NK-92 treated with Interleukin-12 subunit alpha and Interleukin-12 subunit beta, amount 100 ng/mL, for 24 hours (cell line): Measurements from ENCODE around the gene ADAMTSL3.

Experiments
- DNase-seq: peaks from one replicate; lab custom pipeline; 2025; lab: John Stamatoyannopoulos, UW

Gene ADAMTSL3

GRCh38 chr15:83656943-83657528 lies 3.1 kb downstream of the ADAMTSL3 start:
- no peak for DNase-seq

GRCh38 chr15:83657549-83657948 lies 3.6 kb downstream of the ADAMTSL3 start:
- no peak for DNase-seq

- no peak for DNase-seq
Observed at GRCh38 chr15:83658430-83659416, 4.8 kb downstream of the ADAMTSL3 start.

- no peak for DNase-seq
Observed at GRCh38 chr15:83659417-83659812, 5.5 kb downstream of the ADAMTSL3 start.

GRCh38 chr15:83665480-83665879 lies 11.6 kb downstream of the ADAMTSL3 start:
- no peak for DNase-seq

- DNase-seq = no peak
Observed at GRCh38 chr15:83670672-83671229, 16.8 kb downstream of the ADAMTSL3 start.

- DNase-seq = no peak
Observed at GRCh38 chr15:83671603-83672002, 17.7 kb downstream of the ADAMTSL3 start.

GRCh38 chr15:83673385-83673784 lies 19.5 kb downstream of the ADAMTSL3 start:
- DNase-seq = no peak

- no peak for DNase-seq
Observed at GRCh38 chr15:83682476-83683088, 28.7 kb downstream of the ADAMTSL3 start.

GRCh38 chr15:83685916-83686332 lies 32.0 kb downstream of the ADAMTSL3 start:
- DNase-seq = no peak

- DNase-seq = no peak
Observed at GRCh38 chr15:83688201-83688600, 34.3 kb downstream of the ADAMTSL3 start.

GRCh38 chr15:83690676-83691075 lies 36.8 kb downstream of the ADAMTSL3 start:
- DNase-seq = no peak

- no peak for DNase-seq
Observed at GRCh38 chr15:83692746-83693581, 39.0 kb downstream of the ADAMTSL3 start.

- DNase-seq = no peak
Observed at GRCh38 chr15:83694015-83694414, 40.1 kb downstream of the ADAMTSL3 start.

GRCh38 chr15:83694536-83694935 lies 40.6 kb downstream of the ADAMTSL3 start:
- no peak for DNase-seq

- no peak for DNase-seq
Observed at GRCh38 chr15:83695246-83695645, 41.3 kb downstream of the ADAMTSL3 start.

- no peak for DNase-seq
Observed at GRCh38 chr15:83695901-83696425, 42.0 kb downstream of the ADAMTSL3 start.

GRCh38 chr15:83697716-83698115 lies 43.8 kb downstream of the ADAMTSL3 start:
- DNase-seq = no peak

- DNase-seq = no peak
Observed at GRCh38 chr15:83698294-83698693, 44.4 kb downstream of the ADAMTSL3 start.

GRCh38 chr15:83699028-83699427 lies 45.1 kb downstream of the ADAMTSL3 start:
- no peak for DNase-seq

- DNase-seq = no peak
Observed at GRCh38 chr15:83700082-83700481, 46.2 kb downstream of the ADAMTSL3 start.
